Smooth muscle cell of the pulmonary artery (primary cell): ENCODE data around the gene TRIM21. TPM values are rescaled to one million over a fixed set of nuclear protein-coding genes. Genes with fewer than 3 reads are reported as not detected.

ENCODE experiments used
- total RNA-seq: library from RNA; depleted of rRNA; stranded (reverse); fragments of >200 nt; gene quantifications from 2 replicates; pipeline ENCODE4 v1.2.3, GENCODE V29; 2014

TRIM21 gene
- 12.6 and 14.5 TPM in 2 replicates for total RNA-seq

DNA sequence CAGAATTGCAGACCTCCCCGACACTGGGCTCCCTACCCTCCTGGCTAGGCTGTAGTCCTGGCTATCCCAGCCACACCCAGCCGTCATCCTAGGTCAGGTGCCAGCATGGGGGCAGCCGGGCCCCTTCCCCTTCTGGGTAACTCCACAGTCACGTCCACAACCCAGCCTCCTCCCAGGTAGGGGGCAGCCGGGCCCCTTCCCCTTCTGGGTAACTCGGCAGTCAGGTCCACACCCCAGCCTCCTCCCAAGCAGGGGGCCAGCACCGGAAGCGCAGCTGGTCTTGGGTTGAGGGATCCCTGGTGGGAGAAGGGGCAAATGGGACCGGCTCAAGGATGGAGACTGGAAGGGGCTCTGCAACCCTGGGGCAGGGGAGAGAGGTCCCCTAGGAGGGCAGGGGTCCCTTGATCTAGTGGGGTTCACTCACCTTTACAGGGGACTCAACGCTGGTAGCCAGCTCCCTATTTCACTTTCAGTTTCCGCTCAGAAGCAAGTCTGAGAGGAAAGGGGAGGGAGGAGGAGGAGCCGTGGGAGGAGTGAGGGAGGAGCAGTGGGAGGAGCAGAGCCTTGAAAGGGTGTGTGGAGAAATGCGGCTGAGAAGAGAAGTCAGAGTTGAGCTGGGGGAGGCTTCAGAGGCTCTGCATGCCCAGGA lies at the start of gene TRIM21:
TSS of gene TRIM21 (minus strand) at position 494 of the 649 bp plus-strand sequence. CDS start 3,293 bp downstream, outside the sequence.

DNA sequence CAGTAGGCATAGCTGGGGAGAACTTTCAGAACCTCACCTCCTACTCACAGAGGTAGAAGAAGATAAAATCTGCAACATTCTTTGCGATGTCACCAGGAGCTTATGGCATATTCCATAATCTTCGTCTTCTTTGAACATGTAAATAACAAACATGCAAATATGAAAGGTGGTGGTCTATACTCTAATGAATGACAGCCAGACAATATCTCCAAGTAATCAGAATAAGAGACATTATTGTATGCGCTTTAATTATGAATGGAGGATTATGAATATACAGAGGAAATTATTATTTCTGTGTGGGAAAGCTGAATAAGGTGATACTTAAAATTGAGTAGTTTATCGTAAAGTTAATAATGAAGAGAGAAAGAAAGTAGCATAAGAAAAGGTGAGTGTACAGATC lies 25.2 kb downstream of the TRIM21 start, which contains the start of gene OR52B4:
TSS of gene OR52B4 (minus strand) at position 101 of the 400 bp plus-strand sequence. CDS start at position 10, 91 bp downstream.

Other genes starting within 250 kb of the TRIM21 start
- gene OR52B4, start 25.3 kb downstream of the TRIM21 start, total RNA-seq: not detected in 2 replicates
- gene OR52K2, start 55.6 kb upstream of the TRIM21 start, total RNA-seq: not detected in 2 replicates
- not detected in 2 replicates for gene OR52K1, start 88.9 kb upstream of the TRIM21 start, total RNA-seq
- not detected in 2 replicates for gene OR52M1, start 151.5 kb upstream of the TRIM21 start, total RNA-seq
- gene OR52I2, start 188.0 kb upstream of the TRIM21 start, total RNA-seq: not detected in 2 replicates
- not detected in 2 replicates for gene OR52I1, start 200.3 kb upstream of the TRIM21 start, total RNA-seq
- 9.1 and 9.6 TPM in 2 replicates for gene TRIM68, start 214.5 kb upstream of the TRIM21 start, total RNA-seq
- not detected in 2 replicates for gene OR51D1, start 243.8 kb upstream of the TRIM21 start, total RNA-seq